Stimulated activated CD4-positive, alpha-beta T cell treated with anti-CD3 and anti-CD28 coated beads, Interleukin-12 subunit alpha, Interleukin-12 subunit beta, amount 100 ng/mL, for 48 hours (primary cell): ENCODE results near the gene CLMP.

ENCODE experiments used
- DNase-seq, 3 donors: peaks; one replicate each; pipeline ENCODE4 v3.0.0-alpha.2; 2020; ENCODE audit warnings: low read depth in 2 of 3, low spot score in 1 of 3

The CLMP gene

DNA sequence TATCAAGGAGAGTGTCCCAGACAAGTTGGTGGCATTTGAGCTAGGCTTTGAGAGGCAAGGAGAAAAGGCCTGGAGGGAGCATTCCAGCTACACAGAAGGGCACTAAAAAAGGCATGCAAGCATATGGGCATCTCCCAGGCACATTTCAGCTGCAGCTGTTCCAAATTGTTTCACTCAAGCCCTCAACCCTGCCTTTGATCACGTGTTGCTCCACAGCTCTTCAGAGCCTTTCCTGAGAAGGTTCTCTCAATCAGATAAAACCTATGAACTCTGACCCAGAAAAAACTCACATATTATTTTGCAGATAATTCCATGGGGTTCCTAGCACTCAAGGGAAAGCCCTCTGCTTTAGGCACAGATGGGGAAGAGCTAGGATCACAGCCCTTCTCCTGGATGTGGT, 108.7 kb downstream of the CLMP start:
- no peak for DNase-seq

DNA sequence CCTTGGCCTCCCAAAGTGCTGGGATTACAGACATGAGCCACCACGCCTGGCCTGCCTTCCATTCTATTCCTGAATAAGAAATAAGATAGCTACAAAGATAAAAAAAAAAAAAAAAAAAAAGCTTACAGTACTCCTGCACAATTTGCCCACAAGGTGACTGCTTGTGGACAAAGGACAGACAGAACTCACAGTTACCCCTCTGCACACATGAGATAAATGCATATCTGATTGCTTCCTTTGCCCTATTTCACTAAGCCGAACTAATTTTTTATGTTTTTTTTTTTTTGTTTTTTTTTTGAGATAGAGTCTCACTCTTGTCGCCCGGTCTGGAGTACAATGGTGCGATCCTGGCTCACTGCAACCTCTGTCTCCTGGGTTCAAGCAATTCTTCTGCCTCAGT, 109.6 kb downstream of the CLMP start:
- no peak for DNase-seq

DNA sequence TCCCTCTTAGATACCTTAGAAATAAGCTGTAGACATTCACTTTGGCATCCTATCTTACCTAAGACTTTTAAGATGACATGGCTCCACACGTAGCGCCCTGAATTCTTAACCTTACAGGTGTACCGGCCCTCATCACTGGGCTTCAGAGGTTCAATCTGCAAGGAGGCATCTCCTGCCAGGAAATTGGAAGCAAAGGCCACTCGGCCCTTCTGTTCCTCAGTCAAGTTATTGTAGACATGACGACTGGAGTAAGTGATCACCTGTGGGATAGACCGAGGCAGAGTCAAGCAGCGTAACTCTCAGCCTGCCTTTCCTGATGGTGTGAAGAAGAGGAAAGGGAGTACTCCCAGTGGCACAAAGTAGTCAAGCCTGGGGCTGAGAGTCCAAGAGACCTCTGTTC, 110.6 kb downstream of the CLMP start:
- DNase-seq, result no peak

DNA sequence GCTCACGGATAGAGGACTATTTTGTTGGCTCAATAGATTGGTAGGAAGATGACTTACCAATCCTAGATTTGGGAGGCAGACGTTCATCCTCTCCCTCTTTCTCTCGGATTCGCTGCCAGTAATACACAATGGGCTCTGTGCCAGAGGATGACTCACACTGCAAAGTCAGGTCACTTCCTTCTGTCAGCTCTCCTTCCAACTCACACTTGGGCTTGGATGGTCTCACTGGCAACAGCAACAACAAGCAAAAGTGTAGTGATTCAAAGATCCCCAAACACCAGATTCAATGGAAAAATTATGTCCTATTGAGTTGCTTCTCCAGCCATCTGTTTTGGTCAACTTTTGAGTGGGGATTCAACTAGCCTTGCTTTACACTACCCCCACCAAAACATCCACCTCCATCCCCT, 111.4 kb downstream of the CLMP start:
- DNase-seq, result peak; percentile 46 to 72 (median 69)

DNA sequence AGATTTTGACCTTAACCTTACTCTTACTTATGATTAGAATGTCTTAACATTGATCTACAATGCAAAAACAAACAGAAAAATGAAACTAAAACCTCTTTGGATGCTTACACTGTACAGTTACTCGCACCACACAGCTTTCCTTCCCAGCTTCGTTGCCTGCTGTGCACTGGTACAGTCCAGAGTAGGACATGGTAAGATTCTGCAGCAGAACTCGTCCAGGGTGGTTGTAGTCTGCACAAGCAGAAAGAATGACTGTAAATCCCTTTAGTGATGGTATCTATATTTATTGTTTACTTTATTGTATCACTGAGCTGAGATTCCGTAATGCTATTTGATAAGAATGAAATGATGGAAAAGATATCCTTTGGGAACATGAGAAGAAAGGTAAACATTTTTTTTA, 112.1 kb downstream of the CLMP start:
- DNase-seq, result no peak

DNA sequence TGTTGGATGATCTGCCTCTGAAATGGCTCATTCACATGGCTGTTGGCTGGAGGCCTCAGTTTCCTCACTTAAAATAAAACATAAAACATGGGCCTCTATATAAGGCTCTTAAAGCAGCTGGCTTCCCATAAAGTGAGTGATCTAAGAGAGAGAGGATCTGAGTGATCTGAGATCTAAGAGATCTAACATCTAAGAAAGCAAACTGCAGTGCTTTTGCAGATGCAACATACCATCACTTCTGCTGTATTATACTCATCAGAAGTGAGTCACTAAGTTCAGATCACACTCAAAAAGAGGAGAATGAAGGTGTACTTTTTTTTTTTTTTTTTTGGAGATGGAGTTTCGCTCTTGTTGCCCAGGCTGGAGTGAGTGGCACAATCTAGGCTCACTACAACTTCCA, 115.0 kb downstream of the CLMP start:
- DNase-seq, result no peak

DNA sequence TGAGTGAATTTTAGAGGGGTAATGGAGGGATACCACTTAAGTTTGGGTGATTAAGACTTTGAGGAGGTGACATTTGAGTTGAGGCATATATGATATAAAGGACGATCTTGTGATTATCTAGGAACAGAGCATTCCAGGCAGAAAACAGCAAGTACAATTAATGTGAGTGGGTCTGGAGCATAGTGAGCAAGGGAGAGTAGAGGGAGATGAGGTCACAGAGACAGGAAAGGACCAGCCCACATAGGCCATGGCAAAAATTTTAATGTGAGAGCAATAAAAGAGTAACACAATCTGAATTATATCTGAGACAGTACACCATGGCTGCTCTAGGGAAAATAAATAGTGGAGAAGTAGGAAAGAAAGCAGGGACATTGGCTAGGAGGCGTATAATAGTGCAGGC, 118.6 kb downstream of the CLMP start:
- no peak for DNase-seq

DNA sequence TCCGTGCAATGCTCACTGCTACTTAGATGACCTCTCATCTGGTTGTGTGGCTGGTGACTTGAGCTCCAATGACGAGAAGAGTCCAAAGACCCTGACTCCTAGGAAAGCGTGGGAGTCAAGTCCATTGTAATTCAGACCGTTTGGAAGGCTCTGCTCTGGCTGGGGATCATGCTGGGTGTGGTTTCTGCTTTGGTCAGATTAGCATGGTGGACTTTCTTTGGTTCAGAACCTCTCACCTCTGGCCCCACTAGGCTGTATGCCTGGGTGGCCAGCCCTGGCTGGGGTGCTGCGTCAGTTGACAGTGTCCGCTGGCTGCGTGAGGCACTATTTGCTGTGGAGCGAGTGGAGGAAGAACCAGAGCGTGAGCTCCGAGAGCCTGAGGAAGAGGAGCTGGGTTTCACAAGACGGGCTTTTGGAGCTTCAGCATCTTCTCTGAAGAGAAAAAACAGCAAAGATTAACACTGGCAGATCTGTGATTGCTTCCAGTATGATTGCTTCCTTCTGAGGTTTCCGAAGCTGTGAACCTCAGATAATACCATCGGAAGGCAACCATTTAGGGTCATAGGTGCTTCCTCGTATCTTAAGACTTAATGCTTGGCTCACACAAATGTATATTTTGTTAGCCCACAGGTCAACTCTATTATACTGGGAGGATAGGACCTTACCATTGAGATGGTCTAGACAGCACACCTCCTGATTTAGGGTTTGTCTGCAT, 121.5 kb downstream of the CLMP start:
- DNase-seq, result no peak

DNA sequence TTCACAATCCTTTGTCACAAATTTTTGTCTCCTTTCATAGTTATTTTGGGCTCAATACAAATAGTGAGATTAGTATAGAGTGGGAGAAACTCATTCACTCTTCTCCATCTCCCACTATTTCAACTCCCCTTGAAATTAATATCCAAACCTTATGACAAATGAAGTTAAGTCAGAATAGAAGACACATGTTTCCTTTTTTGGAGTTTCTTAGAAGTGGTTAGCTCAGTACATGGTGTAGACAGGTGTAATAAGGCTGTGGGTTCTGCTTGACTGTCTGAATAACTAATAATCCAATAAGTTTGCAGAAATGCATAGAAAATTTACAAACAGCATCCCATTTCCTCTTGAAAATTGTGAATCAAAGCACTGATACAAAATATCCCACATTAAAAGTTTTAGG, 122.3 kb downstream of the CLMP start:
- DNase-seq, result no peak

DNA sequence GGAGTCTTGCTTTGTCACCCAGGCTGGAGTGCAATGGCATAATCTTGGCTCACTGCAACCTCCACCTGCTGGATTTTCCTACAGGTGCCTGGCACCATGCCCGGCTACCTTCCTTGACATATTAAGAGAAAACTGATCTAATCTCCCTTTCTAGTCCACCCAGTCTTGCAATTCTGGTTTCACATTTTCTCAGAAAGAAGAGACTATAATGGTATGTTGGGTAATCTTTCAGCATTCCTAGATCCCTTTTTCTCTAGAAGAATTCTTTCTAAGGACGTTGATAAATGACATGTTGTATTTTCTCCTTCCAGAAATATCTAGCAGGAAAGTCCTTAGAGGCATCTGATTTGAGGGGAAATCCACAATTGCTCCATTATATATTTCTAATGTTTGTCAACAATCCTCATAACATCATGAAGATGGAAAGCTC, 122.7 kb downstream of the CLMP start:
- no peak for DNase-seq

DNA sequence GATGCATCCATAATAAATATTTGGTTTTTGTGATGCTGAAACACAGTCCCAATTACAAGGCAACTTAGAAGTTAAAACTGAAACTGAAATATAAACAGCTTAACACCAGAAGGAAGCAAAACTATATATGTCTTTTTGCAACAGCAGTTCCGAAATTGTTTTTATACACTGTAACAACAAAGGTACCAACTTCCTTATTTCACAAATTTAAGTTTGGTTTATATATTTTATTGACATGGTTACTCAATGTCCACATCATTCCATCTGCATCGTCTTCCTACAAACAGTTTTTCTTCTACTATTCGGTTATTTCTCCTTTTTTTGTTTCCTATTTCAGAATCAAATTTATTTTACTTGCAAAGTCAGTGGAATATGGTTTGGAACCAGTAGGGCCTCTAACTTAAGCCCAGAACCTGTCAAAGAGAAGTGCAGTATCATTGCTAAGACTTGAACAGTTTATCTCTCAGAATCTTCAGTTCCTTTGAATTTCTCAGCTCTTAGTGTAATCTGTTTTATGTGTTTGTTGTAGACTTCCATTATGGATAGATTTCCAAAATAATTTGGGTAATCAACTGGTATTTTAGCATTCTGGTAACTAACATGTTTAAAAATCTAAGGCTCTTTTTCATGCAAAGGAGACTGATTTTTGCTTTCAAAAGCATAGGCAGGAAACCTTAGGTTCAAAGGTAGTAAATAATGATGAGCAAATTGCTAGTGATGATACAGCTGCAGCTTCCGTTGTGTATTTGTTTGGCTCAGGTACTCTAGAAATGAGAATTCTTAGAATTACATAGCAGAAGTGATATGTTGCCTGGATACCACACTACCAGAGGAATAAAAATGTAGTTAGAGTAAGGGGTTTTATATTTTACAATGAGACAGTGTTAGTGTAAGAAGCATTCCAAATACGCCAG, 124.9 kb downstream of the CLMP start:
- no peak for DNase-seq

DNA sequence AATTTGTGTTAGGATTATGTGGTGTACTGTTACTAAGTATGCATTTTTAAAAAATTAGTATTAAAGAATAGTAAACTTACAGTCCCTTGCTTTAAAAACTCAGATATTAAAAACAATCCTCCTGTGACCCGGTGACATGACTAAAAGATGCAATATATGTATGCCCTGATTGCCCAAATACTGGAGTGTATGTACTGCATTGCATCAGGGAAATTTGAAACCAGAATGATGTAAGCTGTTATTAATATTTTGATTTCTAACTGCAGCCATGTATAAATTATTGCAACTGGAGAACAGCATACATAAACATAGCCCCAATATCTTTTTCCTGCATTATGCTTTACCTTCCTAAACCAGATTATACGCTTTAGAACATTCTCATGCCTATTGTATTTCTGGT, 129.4 kb downstream of the CLMP start:
- DNase-seq, result no peak

DNA sequence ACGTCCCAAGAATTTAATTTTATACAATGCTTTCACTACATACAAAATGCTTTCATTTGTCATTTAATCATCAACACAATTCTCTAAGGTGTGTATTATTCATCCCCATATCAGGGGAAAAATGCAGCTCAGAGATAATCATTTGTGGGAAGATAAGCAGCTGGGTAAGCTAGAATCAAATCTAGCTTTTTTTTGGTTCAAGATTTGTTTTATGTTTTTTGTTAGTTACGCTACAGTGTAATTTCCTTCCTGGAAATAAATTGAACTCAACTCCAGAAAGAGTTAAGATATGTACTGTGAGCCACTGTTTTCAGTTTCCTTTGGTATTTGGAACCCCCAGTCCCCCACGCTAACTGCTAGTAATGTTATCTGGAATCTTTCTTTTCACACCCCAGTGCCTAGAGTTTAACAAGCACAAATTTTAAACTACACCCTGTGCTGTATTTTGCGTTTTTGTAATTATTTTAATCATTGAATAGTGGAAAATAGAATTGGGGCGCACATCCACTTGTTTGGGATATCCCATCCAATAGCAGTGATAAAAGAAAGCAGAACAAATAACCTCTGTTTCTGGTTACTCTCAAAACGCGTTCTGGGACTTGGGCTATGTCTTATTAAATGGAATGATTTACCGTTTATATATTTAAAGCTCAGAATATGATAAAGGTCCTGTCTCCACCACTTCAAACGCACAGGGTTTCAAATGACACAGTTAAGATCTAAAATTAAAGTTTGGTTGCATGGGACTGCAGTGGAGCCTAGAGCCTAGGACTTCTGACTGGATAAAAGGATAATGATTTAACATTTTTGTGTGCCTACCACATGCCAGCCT, 131.0 kb downstream of the CLMP start:
- no peak for DNase-seq

DNA sequence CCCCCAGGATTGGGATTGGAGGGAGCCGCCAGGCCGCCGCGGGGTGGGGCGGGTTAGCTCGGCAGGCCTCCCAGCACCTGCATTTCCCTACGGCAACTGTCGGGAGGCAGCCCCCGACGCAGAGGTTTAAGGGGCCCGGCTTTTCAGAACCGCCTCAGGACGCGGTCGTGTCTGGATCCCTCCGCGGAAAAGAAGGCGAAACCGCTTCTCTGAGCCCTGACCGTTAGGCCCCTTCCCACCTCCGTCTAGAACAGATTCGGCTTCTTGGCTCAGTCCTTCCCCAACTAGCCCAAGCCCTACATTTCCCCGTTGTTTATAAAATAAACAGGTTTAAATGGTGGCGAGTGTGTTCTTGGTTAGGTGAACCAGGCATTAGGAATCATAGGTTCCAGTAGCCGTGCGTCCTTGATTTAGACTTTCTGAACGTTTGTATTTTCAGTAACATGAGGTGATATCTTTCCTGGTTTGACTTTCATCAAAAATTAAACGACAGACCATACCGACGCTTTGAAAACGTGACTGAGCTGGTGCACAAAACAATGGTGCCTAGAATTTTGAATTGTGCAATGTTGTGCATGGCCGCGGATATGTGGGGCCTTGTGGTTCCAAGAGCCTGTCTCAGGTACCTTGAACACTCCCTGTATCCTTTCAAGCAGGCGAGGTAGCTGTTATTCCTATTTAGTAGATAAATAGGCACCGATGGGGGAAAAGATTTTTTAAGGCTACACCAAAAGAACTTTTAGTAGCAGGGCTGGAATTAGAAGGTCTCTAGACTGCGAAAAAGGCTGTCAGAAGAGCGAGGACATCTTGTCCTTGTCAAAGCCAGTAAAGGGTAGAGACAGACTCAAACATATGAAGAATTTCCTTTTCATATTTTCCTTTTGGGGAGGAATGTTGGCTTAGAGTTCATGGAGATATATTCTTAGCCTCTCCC, 131.9 kb downstream of the CLMP start:
- DNase-seq, result no peak

DNA sequence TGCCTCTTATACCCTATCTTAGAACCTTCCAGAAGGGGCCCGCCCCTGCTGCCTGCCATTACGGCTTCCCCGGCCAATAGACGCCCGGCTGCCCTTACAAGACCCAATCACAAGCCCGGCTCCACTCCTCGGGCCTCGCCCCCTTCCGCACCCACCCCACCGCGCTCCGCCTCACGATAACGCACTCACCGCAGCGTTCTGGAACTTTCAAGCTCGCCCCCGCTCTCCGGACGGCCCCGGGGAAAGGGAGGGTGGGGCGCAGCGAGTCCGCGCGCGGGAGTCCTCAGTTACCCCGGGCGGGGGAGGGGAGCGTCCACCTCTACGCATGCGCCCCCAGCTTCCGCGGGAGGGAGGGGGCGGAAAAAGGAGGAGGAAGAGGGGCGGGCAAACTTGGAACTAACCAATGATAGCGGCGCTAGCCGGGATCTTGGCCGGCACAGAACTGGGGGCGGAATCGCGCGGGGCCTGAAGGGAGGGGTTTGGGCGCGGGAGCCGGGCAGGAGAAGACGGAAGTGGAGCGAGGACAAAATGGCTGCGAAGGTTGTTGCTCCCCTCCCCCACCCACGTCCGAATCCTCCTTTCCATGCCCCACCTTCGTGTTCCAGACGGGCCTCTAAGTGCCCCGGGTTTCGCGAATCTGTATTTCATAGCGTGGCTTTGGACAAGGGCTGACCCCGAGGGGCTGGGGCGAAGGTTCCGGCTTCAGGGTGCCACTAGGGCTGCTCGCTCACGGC, 132.7 kb downstream of the CLMP start:
- DNase-seq, result peak; percentile 98 to 100 (median 100)

DNA sequence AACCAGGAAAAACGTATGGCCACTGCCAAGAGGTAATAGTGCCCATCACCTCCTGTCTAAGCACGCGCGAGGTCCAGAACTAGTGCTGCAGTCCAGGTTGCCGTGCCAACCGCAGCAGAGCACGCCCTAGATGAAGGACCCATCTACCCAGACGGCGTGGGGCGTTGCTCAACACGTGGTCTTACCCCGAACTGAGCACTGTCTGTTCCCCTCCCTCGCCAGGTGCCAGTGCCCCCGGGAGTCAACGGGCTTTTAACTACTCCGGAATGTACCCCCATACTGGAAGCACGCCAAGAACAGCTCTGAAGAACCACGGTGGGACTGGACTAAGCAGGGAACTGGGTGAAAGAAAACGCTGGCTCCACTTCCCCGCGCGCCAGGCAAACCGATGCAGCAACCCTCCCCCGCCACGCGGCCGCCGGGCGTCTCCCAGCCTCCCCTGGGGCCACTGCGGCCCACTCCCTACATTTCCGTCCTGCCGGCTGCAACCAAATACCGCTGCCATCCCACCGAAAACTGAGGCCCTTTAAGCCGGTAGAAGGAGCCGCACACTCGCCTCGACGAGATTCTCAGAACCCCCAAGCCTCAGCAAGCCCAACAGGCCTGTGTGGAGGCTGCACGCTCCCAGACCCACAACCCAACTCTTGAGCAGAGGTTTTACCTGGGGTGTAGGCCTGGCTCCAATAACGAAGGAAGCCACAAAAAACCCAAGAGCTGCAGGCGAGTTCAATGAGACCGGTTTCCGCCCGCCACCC, 133.5 kb downstream of the CLMP start, which contains the start of gene HSPA8:
HSPA8 (minus strand) TSS at position 734 of the 755 bp plus-strand sequence. CDS start 812 bp downstream, outside the sequence.
- DNase-seq, result peak in 2 of 3 donors; percentile 59 to 65

DNA sequence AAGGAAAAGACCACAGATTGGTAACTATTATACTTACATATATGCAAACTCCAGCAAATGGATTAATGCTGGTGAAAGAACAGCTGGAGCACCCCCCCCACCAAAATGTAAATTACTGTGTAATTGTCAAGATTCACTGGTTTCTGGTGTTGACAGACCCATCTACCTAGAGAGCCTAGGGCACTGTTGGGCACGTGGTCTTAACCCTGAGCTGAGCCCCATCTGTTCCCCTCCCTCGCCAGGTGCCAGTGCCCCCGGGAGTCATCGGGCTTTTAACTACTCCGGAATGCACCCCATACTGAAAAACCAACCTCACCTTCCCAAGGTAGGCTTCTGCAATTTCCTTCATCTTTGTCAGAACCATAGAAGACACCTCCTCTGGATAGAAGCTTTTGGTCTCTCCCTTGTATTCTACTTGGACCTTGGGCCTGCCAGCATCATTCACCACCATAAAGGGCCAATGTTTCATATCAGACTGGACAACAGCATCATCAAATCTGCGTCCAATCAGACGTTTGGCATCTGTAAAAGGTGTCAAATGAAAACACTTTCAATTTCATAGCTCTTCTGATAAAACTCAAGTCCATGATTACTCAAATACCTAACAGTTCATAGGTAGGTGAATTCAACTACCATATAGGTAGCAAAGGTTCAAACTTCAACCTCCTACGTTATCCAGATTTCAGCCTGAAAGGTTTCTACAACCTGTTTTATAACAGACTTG, 134.6 kb downstream of the CLMP start:
- no peak for DNase-seq
